ENCODE measurements around the gene FBXO39.
A peak's percentile ranks its signal among the peaks of the same experiment; 100 is the strongest.

FBXO39 gene

GRCh38 chr17:6749519-6749918 is 26.5 kb upstream of the FBXO39 start:
- no peaks in the 10 kb centered on the region for H3F3A ChIP-seq (ENCODE audit: low read depth)
- H2AFZ ChIP-seq (ENCODE audit: low read length) = no peak overlapping the region
- H3K9ac ChIP-seq (ENCODE audit: low read depth, low read length, poor library complexity, severe bottlenecking) = no peak overlapping the region
- H3K4me1 ChIP-seq (ENCODE audit: insufficient read depth, low read length, poor library complexity, severe bottlenecking) = no peaks in the 10 kb centered on the region
- H3K4me2 ChIP-seq (ENCODE audit: low read depth, low read length, poor library complexity, severe bottlenecking) = no peak overlapping the region
- TF ChIP-seq EZH2phosphoT487 (IDR thresholded peaks at IDR 0.05; ENCODE audit: borderline replicate concordance) (no peak), CTCF (conservative IDR thresholded peaks at IDR 0.05; ENCODE audit: low read length) (peak; percentile 42)
- H3K27me3 ChIP-seq (ENCODE audit: insufficient read depth, low read length, poor library complexity, severe bottlenecking) = no peaks in the 10 kb centered on the region
- no peak overlapping the region for H3K4me3 ChIP-seq (ENCODE audit: low read length, poor library complexity, severe bottlenecking)
- H3K79me2 ChIP-seq (ENCODE audit: insufficient read depth, low read length) = no peaks in the 10 kb centered on the region
- H3K9me2 ChIP-seq (replicated peaks; ENCODE audit: low read depth, low read length) = no peaks in the 10 kb centered on the region
- H3K36me3 ChIP-seq (ENCODE audit: insufficient read depth, low read length) = no peaks in the 10 kb centered on the region
- no peaks in the 10 kb centered on the region for H4K20me1 ChIP-seq (ENCODE audit: insufficient read depth, low read length, poor library complexity, severe bottlenecking)
- no peaks in the 10 kb centered on the region for H3K9me3 ChIP-seq (ENCODE audit: insufficient read depth, low read depth, low read length)

GRCh38 chr17:6752068-6752909 is 23.7 kb upstream of the FBXO39 start:
- Histone ChIP-seq H3K27me3 (ENCODE audit: insufficient read depth, low read length, poor library complexity, severe bottlenecking) (no peaks in the 10 kb centered on the region), H3K9me3 (ENCODE audit: insufficient read depth, low read depth, low read length) (no peaks in the 10 kb centered on the region), H3K79me2 (ENCODE audit: insufficient read depth, low read length) (no peaks in the 10 kb centered on the region), H3K36me3 (ENCODE audit: insufficient read depth, low read length) (no peaks in the 10 kb centered on the region), H3K4me3 (ENCODE audit: low read length, poor library complexity, severe bottlenecking) (no peak overlapping the region), H3K4me2 (ENCODE audit: low read depth, low read length, poor library complexity, severe bottlenecking) (no peak overlapping the region), H3K9me2 (replicated peaks; ENCODE audit: low read depth, low read length) (no peaks in the 10 kb centered on the region), H4K20me1 (ENCODE audit: insufficient read depth, low read length, poor library complexity, severe bottlenecking) (no peaks in the 10 kb centered on the region), H3F3A (ENCODE audit: low read depth) (no peaks in the 10 kb centered on the region), H3K9ac (ENCODE audit: low read depth, low read length, poor library complexity, severe bottlenecking) (no peak overlapping the region), H2AFZ (ENCODE audit: low read length) (peak overlapping the region; percentile 25), H3K4me1 (ENCODE audit: insufficient read depth, low read length, poor library complexity, severe bottlenecking) (no peaks in the 10 kb centered on the region)
- TF ChIP-seq CTCF (conservative IDR thresholded peaks at IDR 0.05; ENCODE audit: low read length) (no peak), EZH2phosphoT487 (IDR thresholded peaks at IDR 0.05; ENCODE audit: borderline replicate concordance) (no peak)

DNA sequence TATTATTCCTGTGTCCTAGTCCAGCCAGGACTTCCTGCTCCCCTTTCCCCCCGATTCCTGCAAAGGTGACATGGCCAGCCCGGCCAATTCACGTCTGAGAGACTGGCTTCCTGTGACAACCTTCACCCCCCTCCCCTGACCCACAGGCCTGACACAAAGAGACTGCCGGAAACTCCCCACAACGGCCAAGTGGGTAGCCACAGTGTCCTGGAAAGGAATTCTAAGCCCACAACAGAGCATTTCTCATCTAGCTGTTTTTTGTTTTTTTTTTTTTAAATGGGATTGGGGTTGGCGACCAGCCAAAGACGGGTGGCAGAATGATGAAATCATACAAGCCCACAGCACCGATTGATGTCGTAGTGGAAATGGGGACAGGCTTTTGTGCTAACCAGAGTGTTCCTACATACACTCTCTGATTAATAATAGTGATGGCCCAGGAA is 23.0 kb upstream of the FBXO39 start:
- H3K79me2 ChIP-seq (ENCODE audit: insufficient read depth, low read length) = no peaks in the 10 kb centered on the region
- TF ChIP-seq CTCF (conservative IDR thresholded peaks at IDR 0.05; ENCODE audit: low read length) (no peak), EZH2phosphoT487 (IDR thresholded peaks at IDR 0.05; ENCODE audit: borderline replicate concordance) (no peak)
- H3K4me1 ChIP-seq (ENCODE audit: insufficient read depth, low read length, poor library complexity, severe bottlenecking) = no peaks in the 10 kb centered on the region
- no peak overlapping the region for H3K4me3 ChIP-seq (ENCODE audit: low read length, poor library complexity, severe bottlenecking)
- no peak overlapping the region for H3K4me2 ChIP-seq (ENCODE audit: low read depth, low read length, poor library complexity, severe bottlenecking)
- no peaks in the 10 kb centered on the region for H3K9me2 ChIP-seq (replicated peaks; ENCODE audit: low read depth, low read length)
- H2AFZ ChIP-seq (ENCODE audit: low read length) = no peak overlapping the region
- no peaks in the 10 kb centered on the region for H3K27me3 ChIP-seq (ENCODE audit: insufficient read depth, low read length, poor library complexity, severe bottlenecking)
- H3K36me3 ChIP-seq (ENCODE audit: insufficient read depth, low read length) = no peaks in the 10 kb centered on the region
- no peaks in the 10 kb centered on the region for H3F3A ChIP-seq (ENCODE audit: low read depth)
- H3K9ac ChIP-seq (ENCODE audit: low read depth, low read length, poor library complexity, severe bottlenecking) = no peak overlapping the region
- H4K20me1 ChIP-seq (ENCODE audit: insufficient read depth, low read length, poor library complexity, severe bottlenecking) = no peaks in the 10 kb centered on the region
- no peaks in the 10 kb centered on the region for H3K9me3 ChIP-seq (ENCODE audit: insufficient read depth, low read depth, low read length)
